ENCODE data around the gene B4GALT1. TPM values are rescaled to one million over a fixed set of nuclear protein-coding genes. Genes with fewer than 3 reads are reported as not detected.

Gene B4GALT1
- total RNA-seq, 1 donor from 2014 or later: 72.0 TPM

DNA sequence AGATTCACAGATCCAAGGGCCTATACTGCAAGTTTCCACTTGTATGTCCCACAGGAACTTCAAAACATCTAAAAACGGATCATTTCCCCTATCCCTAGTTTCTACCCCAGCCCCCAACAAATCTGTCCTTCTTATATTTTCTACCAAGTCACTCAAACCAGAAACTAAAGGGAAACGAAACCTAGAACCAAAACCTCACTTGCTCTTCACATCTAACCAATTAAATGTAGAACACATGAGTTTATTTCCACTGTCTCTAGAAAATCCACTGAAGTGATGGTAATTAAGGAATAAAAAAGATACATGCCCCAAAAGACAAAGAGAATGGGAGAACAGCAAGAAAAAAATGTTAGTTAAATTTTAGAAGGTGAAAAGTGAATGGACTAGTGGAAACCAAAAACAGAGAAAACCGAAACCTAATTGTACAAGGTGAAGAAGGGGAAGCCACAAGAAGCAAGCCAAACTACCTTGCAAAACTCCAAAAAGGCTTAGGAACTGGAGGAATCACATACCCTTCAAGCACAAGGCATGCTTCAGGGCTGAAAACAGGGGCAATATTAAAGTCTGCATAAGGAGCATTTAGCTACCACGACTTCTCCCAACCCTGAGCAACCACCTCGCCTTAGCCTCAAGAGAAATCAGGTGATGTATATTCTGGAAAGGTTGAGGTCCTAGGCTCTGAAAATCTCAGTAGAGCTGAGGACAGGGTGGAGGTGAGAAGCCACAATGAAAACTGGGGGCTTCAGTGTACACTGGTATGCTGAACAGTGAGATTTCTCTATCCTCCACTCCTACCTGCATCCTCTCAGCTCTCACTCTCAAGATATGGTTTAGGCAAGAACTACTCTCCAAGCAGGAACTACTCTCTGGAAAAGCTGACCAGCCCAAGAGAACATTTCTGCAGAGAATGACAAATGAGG, 101.7 kb downstream of the B4GALT1 start:
- Histone ChIP-seq H3K4me1 (no peaks in the 10 kb centered on the region), H3K4me3 (no peak overlapping the region), H3K9me3 (no peaks in the 10 kb centered on the region), H3K27ac (peak overlapping the region; percentile 2), H3K36me3 (peaks cover 100% of the 10 kb centered on the region), H3K27me3 (ENCODE audit: low read depth) (no peaks in the 10 kb centered on the region)
- no peak for DNase-seq
- ATAC-seq: no peak
- intact Hi-C loops (cut with DNase I): no loop called here
- TF ChIP-seq, protein P1, sequence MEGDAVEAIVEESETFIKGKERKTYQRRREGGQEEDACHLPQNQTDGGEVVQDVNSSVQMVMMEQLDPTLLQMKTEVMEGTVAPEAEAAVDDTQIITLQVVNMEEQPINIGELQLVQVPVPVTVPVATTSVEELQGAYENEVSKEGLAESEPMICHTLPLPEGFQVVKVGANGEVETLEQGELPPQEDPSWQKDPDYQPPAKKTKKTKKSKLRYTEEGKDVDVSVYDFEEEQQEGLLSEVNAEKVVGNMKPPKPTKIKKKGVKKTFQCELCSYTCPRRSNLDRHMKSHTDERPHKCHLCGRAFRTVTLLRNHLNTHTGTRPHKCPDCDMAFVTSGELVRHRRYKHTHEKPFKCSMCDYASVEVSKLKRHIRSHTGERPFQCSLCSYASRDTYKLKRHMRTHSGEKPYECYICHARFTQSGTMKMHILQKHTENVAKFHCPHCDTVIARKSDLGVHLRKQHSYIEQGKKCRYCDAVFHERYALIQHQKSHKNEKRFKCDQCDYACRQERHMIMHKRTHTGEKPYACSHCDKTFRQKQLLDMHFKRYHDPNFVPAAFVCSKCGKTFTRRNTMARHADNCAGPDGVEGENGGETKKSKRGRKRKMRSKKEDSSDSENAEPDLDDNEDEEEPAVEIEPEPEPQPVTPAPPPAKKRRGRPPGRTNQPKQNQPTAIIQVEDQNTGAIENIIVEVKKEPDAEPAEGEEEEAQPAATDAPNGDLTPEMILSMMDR (IDR thresholded peaks at IDR 0.05): no peak

Other genes with a start within 250 kb of the B4GALT1 start
- gene APTX, start 165.7 kb downstream of the B4GALT1 start, total RNA-seq: 21.2 TPM
- gene DNAJA1, start 142.1 kb downstream of the B4GALT1 start, total RNA-seq: 155 TPM
- 20.5 TPM for gene SMU1, start 90.7 kb downstream of the B4GALT1 start, total RNA-seq
- gene SPINK4, start 72.8 kb upstream of the B4GALT1 start, total RNA-seq: not detected
- gene BAG1, start 97.4 kb upstream of the B4GALT1 start, total RNA-seq: 98.5 TPM
- gene CHMP5, start 97.7 kb upstream of the B4GALT1 start, total RNA-seq: 80.9 TPM
- gene NFX1, start 123.2 kb upstream of the B4GALT1 start, total RNA-seq: 36.2 TPM
- gene AQP7, start 235.2 kb upstream of the B4GALT1 start, total RNA-seq: 3.7 TPM